ENCODE results near the gene PRKCA.

GRCh38 chr17:66411520-66411919 lies 109.1 kb downstream of the PRKCA start:
- TF ChIP-seq CTCF (IDR thresholded peaks at IDR 0.05) (no peak), POLR2AphosphoS5 (IDR thresholded peaks at IDR 0.05) (no peak)
